ENCODE measurements around the gene MGAT3. TPM values are rescaled to one million over a fixed set of nuclear protein-coding genes. Genes with fewer than 3 reads are reported as not detected.

The MGAT3 gene
- total and polyA plus RNA-seq, 2 of the 8 experiments (the other 6 are each of a cell fraction or from before 2014, with no cell fraction given): 4.3 to 9.2 TPM

DNA sequence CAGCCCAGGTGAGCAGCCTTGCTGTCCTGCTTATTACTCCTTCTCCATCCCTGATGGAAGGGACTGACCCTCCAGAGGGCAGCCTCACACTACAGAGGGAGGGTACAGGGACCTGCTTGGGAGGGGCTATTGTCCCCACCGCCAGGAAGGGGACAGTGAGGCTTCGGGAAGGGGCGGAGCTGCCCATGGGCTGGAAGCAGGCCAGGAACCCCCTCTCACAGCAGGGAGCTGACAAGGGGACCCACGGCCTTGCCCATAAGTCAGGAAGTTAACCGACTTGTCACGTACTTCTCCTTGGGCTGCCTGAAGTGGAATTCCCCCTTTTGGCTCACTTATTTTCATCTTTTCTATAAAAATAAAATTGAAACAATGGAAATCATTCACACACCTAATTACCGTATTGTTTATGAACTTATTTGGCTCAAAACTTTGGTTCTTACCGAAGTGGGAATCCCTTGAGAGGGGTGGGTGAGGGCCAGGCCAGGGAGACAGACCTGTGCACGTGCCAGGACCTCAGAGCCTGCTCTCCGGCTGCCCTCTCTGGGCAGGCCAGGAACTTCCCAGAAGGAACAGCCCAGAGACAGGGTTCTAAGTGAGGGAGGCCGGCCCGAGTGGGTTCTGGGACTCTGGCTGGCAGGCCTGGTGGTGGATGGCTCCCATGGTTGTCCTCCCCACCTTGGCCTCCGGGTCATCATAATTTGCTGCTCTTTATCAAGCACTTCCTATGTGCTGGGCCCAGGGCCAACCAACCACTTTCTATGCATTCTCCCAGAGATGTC, 5.8 kb downstream of the MGAT3 start (continued):
- TF ChIP-seq, protein P1, sequence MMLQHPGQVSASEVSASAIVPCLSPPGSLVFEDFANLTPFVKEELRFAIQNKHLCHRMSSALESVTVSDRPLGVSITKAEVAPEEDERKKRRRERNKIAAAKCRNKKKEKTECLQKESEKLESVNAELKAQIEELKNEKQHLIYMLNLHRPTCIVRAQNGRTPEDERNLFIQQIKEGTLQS (IDR thresholded peaks at IDR 0.05; ENCODE audit: insufficient read depth, low read depth, low read length): no peak
- TF ChIP-seq TAF1 (IDR thresholded peaks at IDR 0.05; ENCODE audit: low read depth, low read length): no peak
- TF ChIP-seq RAD21 (IDR thresholded peaks at IDR 0.05 in 1 of 2, conservative IDR thresholded peaks at IDR 0.05 in 1 of 2; ENCODE audit: low read depth in 2 of 2, low read length in 2 of 2): peak; percentile 73 to 77

All from H1 (cell line).